PC-3 (cell line): ENCODE data around the gene AEN.

Experiments
- CTCF ChIP-seq: fragments of 300-600 bp; sonication (generic); conservative IDR thresholded peaks from 2 replicates; pipeline ENCODE4 v1.5.1; 2017; ENCODE audit warnings: antibody characterized with exemption, low read depth, mild to moderate bottlenecking, low read length
- EZH2 ChIP-seq: fragments of 300-600 bp; sonication (generic); IDR thresholded peaks from one replicate; pipeline ENCODE4 v1.6.1; 2017; ENCODE audit warnings: antibody characterized with exemption, mild to moderate bottlenecking, low read length; ENCODE audit not compliant: unreplicated experiment

GRCh38 chr15:88649286-88649733, 28.2 kb downstream of the AEN start:
- TF ChIP-seq EZH2 (no peak), CTCF (no peak)
